ENCODE results near the gene SPIRE2. TPM values are rescaled to one million over a fixed set of nuclear protein-coding genes. Genes with fewer than 3 reads are reported as not detected.
"Not testable (repeated sequence)": the region's sequence is repeated elsewhere in the genome, so short reads cannot be mapped to it uniquely, and the experiment has no call there.

The SPIRE2 gene
- total and polyA plus RNA-seq, 9 donors, result 0.95 to 28.7 (median 2.9) TPM

DNA sequence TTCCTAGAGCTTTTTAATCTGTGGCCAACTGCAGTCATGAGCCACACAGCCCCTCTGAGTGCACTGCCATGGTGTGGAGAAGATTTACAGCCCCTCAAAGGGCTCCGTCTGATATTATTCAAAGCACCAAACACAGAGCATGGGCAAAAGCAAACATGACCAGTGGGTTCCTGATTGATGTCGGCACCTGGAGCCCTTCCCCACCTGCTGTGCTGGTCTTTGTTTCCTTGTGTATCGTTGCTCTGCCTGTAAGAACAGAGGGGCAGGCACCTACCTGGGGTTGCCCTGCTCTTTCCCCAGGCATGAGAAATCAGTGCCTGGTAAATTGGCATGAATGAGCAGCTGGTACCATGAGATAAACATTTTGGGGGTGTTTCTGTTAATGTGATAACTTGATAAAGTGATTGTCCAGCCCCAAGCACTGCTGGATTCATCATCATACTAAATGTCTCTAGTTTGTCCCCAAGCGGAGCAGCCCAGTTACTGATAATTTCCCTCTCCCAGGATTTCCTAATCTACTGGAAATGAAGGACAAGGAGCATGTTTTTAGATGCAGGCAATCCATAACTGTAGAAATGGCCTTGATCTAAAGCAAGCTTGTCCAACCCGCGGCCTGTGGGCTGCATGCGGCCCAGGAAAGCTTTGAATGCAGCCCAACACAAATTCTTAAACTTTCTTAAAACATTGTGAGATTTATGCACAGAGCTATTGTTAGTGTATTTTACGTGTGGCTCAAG, 5.0 kb upstream of the SPIRE2 start:
- TF ChIP-seq, protein P1, sequence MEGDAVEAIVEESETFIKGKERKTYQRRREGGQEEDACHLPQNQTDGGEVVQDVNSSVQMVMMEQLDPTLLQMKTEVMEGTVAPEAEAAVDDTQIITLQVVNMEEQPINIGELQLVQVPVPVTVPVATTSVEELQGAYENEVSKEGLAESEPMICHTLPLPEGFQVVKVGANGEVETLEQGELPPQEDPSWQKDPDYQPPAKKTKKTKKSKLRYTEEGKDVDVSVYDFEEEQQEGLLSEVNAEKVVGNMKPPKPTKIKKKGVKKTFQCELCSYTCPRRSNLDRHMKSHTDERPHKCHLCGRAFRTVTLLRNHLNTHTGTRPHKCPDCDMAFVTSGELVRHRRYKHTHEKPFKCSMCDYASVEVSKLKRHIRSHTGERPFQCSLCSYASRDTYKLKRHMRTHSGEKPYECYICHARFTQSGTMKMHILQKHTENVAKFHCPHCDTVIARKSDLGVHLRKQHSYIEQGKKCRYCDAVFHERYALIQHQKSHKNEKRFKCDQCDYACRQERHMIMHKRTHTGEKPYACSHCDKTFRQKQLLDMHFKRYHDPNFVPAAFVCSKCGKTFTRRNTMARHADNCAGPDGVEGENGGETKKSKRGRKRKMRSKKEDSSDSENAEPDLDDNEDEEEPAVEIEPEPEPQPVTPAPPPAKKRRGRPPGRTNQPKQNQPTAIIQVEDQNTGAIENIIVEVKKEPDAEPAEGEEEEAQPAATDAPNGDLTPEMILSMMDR (IDR thresholded peaks at IDR 0.05), result no peak
- TF ChIP-seq EP300 (IDR thresholded peaks at IDR 0.05) (no peak), POLR2A (IDR thresholded peaks at IDR 0.05) (no peak)
- Histone ChIP-seq H3K4me1 (ENCODE audit: insufficient read depth) (peaks cover 3% of the 10 kb centered on the region), H3K4me3 (no peak overlapping the region), H3K27ac (no peak overlapping the region), H3K36me3 (no peaks in the 10 kb centered on the region), H3K9me3 (no peaks in the 10 kb centered on the region), H3K27me3 (no peaks in the 10 kb centered on the region)
- no peak for DNase-seq
- 20 to 39% (median 24%) methylated on average over 8 of the region's 8 CpGs for WGBS, 3 donors
- intact Hi-C loops (cut with DNase I), result no loop called here

DNA sequence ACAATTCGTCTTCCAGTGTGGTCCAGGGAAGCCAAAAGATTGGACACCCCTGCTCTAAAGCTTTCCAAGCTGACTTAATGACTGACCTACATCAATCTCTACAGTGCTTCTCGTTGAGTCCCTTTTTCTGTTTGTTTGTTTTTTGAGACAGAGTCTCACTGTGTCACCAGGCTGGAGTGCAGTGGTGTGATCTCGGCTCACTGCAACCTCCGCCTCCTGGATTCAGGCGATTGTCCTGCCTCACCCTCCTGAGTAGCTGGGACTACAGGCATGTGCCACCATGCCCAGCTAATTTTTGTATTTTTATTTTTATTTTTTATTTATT, 4.5 kb upstream of the SPIRE2 start:
- H3K27ac ChIP-seq; intact Hi-C loops (cut with DNase I): not testable (repeated sequence)

DNA sequence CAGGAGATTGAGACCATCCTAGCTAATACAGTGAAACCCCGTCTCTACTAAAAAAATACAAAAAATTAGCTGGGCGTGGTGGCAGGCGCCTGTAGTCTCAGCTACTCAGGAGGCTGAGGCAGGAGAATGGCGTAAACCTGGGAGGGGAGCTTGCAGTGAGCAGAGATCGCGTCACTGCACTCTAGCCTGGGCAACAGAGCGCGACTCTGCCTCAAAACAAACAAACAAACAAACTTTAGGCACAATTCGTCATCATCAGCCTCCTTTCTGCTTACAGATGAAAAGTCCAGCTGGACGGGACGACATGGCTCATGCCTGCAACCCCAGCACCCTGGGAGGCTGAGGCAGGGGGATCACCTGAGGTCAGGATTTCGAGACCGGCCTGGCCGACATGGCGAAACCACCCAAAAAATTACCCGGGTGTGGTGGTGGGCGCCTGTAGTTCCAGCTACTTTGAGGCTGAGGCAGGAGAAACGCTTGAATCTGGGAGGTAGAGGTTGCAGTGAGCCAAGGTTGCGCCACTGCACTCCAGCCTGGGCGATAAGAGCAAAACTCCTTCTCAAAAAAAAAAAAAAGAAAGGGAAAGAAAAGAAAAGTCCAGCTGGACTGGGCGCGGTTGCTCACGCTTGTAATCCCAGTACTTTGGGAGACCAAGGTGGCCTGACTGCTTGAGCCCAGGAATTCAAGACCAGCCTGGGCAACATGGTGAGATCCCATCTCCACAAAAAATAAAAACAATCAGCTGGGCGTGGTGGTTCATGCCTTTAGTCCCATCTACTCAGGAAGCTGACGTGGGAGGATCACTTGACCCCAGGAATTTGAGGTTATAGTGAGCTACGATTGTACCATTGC, 1.5 kb upstream of the SPIRE2 start:
- no peaks in the 10 kb centered on the region for H3K27me3 ChIP-seq
- no peaks in the 10 kb centered on the region for H3K9me3 ChIP-seq
- TF ChIP-seq, protein P1 (IDR thresholded peaks at IDR 0.05), result no peak
- TF ChIP-seq EP300 (IDR thresholded peaks at IDR 0.05) (no peak), POLR2A (IDR thresholded peaks at IDR 0.05) (no peak)
- H3K36me3 ChIP-seq, result no peaks in the 10 kb centered on the region
- no peak overlapping the region for H3K4me3 ChIP-seq
- H3K27ac ChIP-seq, result no peak overlapping the region
- H3K4me1 ChIP-seq (ENCODE audit: insufficient read depth), result peaks cover 8% of the 10 kb centered on the region
- WGBS, 3 donors, result 71 to 82% (median 76%) methylated on average over 26 of the region's 26 CpGs
- intact Hi-C loops (cut with DNase I), result no loop called here
- DNase-seq, result no peak

More for the DNA sequence above, 4.5 kb upstream of the SPIRE2 start:
- H3K4me3 ChIP-seq; H3K4me1 ChIP-seq (ENCODE audit: insufficient read depth); H3K27me3 ChIP-seq; H3K9me3 ChIP-seq; DNase-seq; H3K36me3 ChIP-seq: not testable (repeated sequence)
- WGBS, 3 donors, result 37 to 46% (median 45%) methylated on average over 5 of the region's 5 CpGs

DNA sequence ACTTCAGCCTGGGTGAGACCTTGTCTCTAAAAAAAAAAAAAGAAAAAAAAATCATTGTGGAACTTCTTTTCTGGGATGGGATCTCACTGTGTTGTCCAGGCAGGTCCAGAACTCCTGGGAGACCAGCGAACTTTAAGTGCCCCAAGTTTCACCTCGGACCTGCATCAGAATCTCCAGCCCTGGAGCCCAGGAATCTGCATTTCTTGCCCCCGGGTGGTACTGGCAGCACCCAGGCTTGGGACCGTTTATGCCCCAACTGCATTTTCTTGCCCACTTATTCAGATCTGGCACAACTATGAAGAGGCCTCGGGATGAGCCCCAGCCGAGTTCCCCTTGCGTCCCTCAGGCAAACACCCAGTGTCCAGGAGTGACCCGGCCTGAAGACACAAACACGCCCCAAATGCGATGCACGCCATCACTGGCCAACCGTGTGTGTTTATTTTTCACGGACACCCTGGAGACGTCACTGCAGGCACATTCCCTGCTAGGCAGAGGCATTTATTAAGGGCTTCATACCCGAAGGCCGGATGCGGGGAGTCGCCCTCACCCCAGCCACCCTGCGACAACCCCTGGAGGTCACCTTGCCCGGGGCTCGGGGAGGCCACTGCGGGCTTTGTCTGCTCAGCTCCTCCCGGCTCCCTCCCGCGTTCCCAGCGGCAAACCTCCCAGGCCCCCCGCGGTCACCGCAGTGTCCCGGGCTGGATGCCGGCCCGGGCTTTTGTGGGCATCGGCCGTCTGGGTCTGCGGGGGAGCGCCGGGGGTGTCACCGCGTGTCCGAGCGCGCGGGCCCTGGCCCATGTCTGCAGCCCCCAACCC, 684 bp upstream of the SPIRE2 start:
- Histone ChIP-seq H3K9me3 (no peaks in the 10 kb centered on the region), H3K27me3 (no peaks in the 10 kb centered on the region), H3K27ac (peak overlapping the region in 1 of 2 donors; percentile 41), H3K36me3 (no peaks in the 10 kb centered on the region), H3K4me1 (ENCODE audit: insufficient read depth) (peaks cover 8% of the 10 kb centered on the region), H3K4me3 (peak overlapping the region; percentile 43)
- TF ChIP-seq POLR2A (IDR thresholded peaks at IDR 0.05), result no peak
- TF ChIP-seq, protein P1 (IDR thresholded peaks at IDR 0.05), result no peak
- TF ChIP-seq EP300 (IDR thresholded peaks at IDR 0.05), result no peak
- intact Hi-C loops (cut with DNase I), result no loop called here
- WGBS, 3 donors, result 3 to 7% (median 4%) methylated on average over 28 to 43 of the region's 43 CpGs
- DNase-seq, result peak in 2 of 5 donors; percentile 27 to 59
